Suprapubic skin (tissue), 4 donors: ENCODE measurements around the gene ROBO1. TPM values are rescaled to one million over a fixed set of nuclear protein-coding genes. Genes with fewer than 3 reads are reported as not detected.
A peak's percentile ranks its signal among the peaks of the same experiment; 100 is the strongest.
"Not testable (repeated sequence)": the region's sequence is repeated elsewhere in the genome, so short reads cannot be mapped to it uniquely, and the experiment has no call there.

Experiments used
- DNase-seq, 2 donors: peaks; one replicate each; pipeline ENCODE4 v3.0.0-alpha.2; 2019; ENCODE audit warnings: low spot score in 2 of 2
- H3K27ac ChIP-seq: fragments of 200-600 bp; sonication (generic); one replicate; pipeline ENCODE4 v1.5.1; 2019
- H3K27me3 ChIP-seq: fragments of 200-600 bp; sonication (generic); one replicate; pipeline ENCODE4 v1.5.1; 2019
- H3K36me3 ChIP-seq: fragments of 200-600 bp; sonication (generic); one replicate; pipeline ENCODE4 v1.5.1; 2019
- H3K4me1 ChIP-seq: fragments of 200-600 bp; sonication (generic); one replicate; pipeline ENCODE4 v1.5.1; 2019
- H3K4me3 ChIP-seq: fragments of 200-600 bp; sonication (generic); one replicate; pipeline ENCODE4 v1.5.1; 2019; ENCODE audit warnings: mild to moderate bottlenecking
- H3K9me3 ChIP-seq: fragments of 200-600 bp; sonication (generic); one replicate; pipeline ENCODE4 v1.5.1; 2019
- EP300 ChIP-seq: sonication (generic); formaldehyde crosslinking; IDR thresholded peaks from one replicate; pipeline ENCODE4 v1.6.1; 2017; ENCODE audit warnings: antibody characterized with exemption
- POLR2A ChIP-seq, 2 donors: fragments of 450-650 bp; IDR thresholded peaks; one replicate each; pipeline ENCODE4 v1.6.1; 2017; ENCODE audit warnings: antibody characterized with exemption in 2 of 2, mild to moderate bottlenecking in 2 of 2, moderate library complexity in 2 of 2
- POLR2AphosphoS5 ChIP-seq, 3 donors: sonication (generic); formaldehyde crosslinking; IDR thresholded peaks; one replicate each; pipeline ENCODE4 v1.6.1; 2017; ENCODE audit warnings: antibody characterized with exemption in 3 of 3
- WGBS: methylation state at CpG from one replicate; pipeline ENCODE4 v1.1.5; 2018; 5-methylcytosine and 5-hydroxymethylcytosine counted together
- total RNA-seq, 4 donors: library from RNA; depleted of rRNA; stranded (reverse); fragments of >200 nt; gene quantifications; one replicate each; pipeline ENCODE4 v1.1.0, GENCODE V29; 2016
- TF ChIP-seq, protein P1 (sequence below), 2 donors: fragments of 200-600 bp in 1 of 2; fragments of 450-650 bp in 1 of 2; sonication (generic) in 1 of 2; IDR thresholded peaks; one replicate each; pipeline ENCODE4 v1.5.1; 2016 to 2019; ENCODE audit warnings: antibody characterized with exemption in 2 of 2, mild to moderate bottlenecking in 1 of 2, moderate library complexity in 1 of 2

The ROBO1 gene
- total RNA-seq, 4 donors from 2014 or later, result 67.7 to 80.3 (median 71.3) TPM

DNA sequence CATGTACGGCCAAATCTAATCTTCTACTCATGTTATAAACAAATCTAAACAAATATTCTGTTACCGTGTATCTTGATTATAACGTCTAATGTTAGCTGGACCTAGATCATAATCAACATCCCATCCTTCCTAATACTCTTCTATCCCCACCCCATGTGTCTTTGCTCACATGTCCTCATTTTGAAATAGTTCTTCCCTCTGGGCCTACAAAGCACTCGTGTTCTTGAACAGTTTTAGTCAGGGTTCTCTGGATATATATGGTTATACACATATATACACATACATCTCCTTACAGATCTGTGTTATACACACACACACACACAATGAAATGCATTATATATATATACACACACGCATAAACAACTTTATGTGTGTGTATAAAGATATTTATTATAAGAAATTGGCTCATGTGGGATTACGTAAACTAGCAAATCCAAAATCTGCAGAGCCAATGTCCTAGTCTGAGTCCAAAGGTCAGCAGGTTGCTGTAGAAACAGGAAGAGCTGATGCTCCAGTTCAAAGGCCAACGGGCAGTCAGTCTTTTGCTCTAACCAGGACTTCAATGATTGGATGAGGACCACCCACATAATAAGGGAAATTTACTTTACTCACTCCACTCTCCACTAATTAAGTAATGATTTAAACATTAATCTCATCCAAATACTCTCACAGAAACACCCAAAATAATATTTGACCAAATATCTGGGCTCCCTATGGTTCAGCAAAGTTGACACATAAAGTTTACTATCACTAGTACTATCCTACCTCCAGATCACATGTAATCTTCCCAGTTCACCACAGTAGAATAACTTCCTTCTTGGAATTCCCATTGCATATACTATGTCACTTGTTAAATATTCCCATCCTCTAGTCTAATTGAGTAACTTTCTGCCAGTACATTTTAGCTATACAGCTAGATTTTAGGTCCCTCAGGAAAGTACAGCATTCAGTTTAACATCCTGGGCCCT lies 450.0 kb downstream of the ROBO1 start:
- no peak overlapping the region for H3K27ac ChIP-seq
- H3K4me3 ChIP-seq, result no peak overlapping the region
- TF ChIP-seq POLR2AphosphoS5 (IDR thresholded peaks at IDR 0.05), result no peak
- no peak for TF ChIP-seq EP300
- TF ChIP-seq, protein P1, sequence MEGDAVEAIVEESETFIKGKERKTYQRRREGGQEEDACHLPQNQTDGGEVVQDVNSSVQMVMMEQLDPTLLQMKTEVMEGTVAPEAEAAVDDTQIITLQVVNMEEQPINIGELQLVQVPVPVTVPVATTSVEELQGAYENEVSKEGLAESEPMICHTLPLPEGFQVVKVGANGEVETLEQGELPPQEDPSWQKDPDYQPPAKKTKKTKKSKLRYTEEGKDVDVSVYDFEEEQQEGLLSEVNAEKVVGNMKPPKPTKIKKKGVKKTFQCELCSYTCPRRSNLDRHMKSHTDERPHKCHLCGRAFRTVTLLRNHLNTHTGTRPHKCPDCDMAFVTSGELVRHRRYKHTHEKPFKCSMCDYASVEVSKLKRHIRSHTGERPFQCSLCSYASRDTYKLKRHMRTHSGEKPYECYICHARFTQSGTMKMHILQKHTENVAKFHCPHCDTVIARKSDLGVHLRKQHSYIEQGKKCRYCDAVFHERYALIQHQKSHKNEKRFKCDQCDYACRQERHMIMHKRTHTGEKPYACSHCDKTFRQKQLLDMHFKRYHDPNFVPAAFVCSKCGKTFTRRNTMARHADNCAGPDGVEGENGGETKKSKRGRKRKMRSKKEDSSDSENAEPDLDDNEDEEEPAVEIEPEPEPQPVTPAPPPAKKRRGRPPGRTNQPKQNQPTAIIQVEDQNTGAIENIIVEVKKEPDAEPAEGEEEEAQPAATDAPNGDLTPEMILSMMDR (IDR thresholded peaks at IDR 0.05), result no peak
- no peak for TF ChIP-seq POLR2A (IDR thresholded peaks at IDR 0.05)
- no peaks in the 10 kb centered on the region for H3K36me3 ChIP-seq
- no peaks in the 10 kb centered on the region for H3K9me3 ChIP-seq
- 86% methylated on average over 7 of the region's 7 CpGs for WGBS
- no peak for DNase-seq
- no peaks in the 10 kb centered on the region for H3K4me1 ChIP-seq
- no peaks in the 10 kb centered on the region for H3K27me3 ChIP-seq

DNA sequence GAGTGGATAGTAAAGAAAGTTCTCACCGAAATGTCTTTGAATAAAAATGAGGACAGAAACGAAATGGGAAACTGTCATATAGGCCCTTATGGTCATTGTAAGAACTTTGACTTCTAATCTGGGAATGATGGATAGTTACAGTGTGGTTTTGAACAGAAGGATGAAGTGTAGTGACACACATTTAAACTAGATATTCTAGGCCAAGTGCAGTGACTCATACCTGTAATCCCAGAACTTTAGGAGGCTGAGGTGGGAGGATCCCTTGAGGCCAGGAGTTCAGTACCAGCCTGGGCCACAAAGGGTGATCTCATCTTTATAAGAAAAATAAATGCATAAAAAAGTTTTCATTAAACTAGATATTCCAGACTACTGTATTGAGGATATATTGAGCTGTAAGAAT lies 452.8 kb downstream of the ROBO1 start:
- Histone ChIP-seq H3K4me3 (no peak overlapping the region), H3K36me3 (no peaks in the 10 kb centered on the region), H3K4me1 (no peaks in the 10 kb centered on the region), H3K27me3 (no peaks in the 10 kb centered on the region), H3K27ac (peak overlapping the region; percentile 8), H3K9me3 (no peaks in the 10 kb centered on the region)
- no peak for DNase-seq
- WGBS, result 81% methylated on average over 2 of the region's 2 CpGs
- no peak for TF ChIP-seq EP300
- no peak for TF ChIP-seq POLR2A (IDR thresholded peaks at IDR 0.05)
- TF ChIP-seq, protein P1 (IDR thresholded peaks at IDR 0.05), result no peak
- no peak for TF ChIP-seq POLR2AphosphoS5 (IDR thresholded peaks at IDR 0.05)

DNA sequence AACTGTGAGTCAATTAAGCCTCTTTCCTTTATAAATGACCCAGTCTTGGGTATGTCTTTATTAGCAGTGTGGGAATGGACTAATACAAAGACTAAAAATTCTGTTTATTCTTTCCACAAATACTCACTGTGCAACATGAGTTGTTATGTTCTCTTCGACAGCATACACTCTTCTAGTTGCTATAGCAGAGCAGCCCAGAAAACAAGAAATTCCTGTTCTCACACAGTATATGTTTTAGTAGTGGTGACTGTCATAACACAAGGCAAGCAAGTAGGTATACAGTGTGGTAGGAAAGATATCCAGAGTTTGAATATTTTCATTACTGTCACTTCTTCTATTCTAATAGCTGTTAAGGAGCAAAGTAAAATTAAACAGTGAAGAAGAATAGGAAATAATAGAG lies 453.3 kb downstream of the ROBO1 start:
- H3K27ac ChIP-seq, result peak overlapping the region; percentile 68
- no peak for DNase-seq

DNA sequence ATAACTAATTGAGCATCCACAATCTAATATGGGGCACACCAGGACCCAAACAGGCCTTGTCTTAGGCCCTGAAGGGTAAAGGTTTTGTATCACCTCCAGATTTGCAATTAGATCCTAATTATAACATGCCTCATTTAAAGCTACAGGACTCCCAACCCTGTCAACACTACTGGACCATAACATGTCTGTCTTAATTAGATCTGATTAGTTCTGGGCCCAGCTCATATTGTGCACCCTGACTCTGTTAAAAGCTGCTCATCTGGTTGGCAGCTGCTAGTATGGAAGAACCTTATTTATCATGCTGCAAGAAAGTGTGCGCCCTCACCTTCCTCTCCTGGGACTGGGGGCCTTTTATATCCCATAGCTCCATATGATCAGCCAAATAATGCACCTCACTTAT lies 457.8 kb downstream of the ROBO1 start:
- WGBS, result 88% methylated on average over 1 of the region's 1 CpG
- H3K4me1 ChIP-seq, result no peaks in the 10 kb centered on the region
- no peak overlapping the region for H3K27ac ChIP-seq
- H3K27me3 ChIP-seq, result no peaks in the 10 kb centered on the region
- DNase-seq, result no peak
- no peaks in the 10 kb centered on the region for H3K36me3 ChIP-seq
- TF ChIP-seq, protein P1 (IDR thresholded peaks at IDR 0.05), result no peak
- TF ChIP-seq POLR2A (IDR thresholded peaks at IDR 0.05), result no peak
- no peak for TF ChIP-seq POLR2AphosphoS5 (IDR thresholded peaks at IDR 0.05)
- TF ChIP-seq EP300, result no peak
- H3K9me3 ChIP-seq, result no peaks in the 10 kb centered on the region
- no peak overlapping the region for H3K4me3 ChIP-seq

More for the DNA sequence above, 453.3 kb downstream of the ROBO1 start:
- WGBS, result 48% methylated on average over 1 of the region's 1 CpG
- Histone ChIP-seq H3K9me3 (no peaks in the 10 kb centered on the region), H3K27me3 (no peaks in the 10 kb centered on the region), H3K4me3 (no peak overlapping the region), H3K4me1 (no peaks in the 10 kb centered on the region), H3K36me3 (no peaks in the 10 kb centered on the region)
- TF ChIP-seq POLR2AphosphoS5 (IDR thresholded peaks at IDR 0.05) (no peak), EP300 (no peak), POLR2A (IDR thresholded peaks at IDR 0.05) (no peak)
- TF ChIP-seq, protein P1 (IDR thresholded peaks at IDR 0.05), result no peak

DNA sequence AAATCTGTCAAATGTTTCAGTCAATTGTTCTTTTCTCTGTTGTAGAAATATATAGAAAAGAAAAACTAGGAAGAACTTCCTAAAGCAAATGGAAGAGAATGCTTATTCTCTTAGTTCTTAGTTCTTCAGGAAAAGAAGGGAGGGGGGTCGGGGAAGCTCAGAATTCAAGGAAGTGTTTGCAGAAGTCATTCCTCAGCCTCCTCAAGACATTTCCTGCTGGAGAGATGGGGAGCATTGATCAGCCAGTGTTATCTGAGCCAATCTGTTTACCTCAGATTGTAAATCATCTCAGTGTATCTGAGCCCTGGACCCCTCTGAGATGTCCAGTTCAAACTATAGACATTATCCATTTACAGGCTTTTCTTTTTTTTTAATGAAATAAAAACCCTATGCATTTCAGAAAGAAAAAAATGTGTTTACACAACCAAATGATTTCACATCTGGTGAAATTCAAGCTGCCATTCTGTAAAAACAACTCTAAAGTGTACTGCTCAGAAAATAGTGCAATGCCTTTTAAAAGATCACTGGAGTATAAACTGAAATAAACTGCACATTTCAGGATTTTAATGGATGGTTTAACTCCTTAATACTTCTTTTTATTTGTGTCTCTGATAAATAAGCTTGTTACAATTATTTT lies 460.7 kb downstream of the ROBO1 start:
- Histone ChIP-seq H3K4me1 (no peaks in the 10 kb centered on the region), H3K36me3 (no peaks in the 10 kb centered on the region)
- 40% methylated on average over 1 of the region's 1 CpG for WGBS

DNA sequence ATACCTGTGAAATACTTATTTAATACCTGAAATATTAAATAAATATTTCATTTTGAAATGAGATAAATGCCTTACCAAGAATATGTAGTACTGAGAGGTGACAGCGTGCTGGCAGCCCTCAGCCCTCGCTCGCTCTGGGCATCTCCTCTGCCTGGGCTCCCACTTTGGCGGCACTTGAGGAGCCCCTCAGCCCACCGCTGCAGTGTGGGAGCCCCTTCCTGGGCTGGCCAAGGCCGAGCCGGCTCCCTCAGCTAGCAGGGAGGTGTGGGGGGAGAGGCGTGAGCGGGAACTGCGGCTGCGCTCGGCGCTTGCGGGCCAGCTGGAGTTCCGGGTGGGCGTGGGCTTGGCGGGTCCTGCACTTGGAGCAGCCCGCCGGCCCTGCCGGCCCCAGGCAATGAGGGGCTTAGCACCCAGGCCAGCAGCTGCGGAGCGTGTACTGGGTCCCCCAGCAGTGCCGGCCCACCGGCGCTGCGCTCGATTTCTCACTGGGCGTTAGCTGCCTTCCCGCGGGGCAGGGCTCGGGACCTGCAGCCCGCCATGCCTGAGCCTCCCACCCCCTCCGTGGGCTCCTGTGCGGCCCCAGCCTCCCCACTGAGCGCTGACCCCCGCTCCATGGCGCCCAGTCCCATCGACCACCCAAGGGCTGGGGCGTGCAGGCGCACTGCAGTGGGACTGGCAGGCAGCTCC lies 467.7 kb downstream of the ROBO1 start:
- 91% methylated on average over 14 of the region's 40 CpGs for WGBS
- H3K27me3 ChIP-seq, H3K27ac ChIP-seq, H3K4me1 ChIP-seq, H3K9me3 ChIP-seq, DNase-seq, H3K4me3 ChIP-seq, H3K36me3 ChIP-seq: not testable (repeated sequence)

More for the DNA sequence above, 460.7 kb downstream of the ROBO1 start:
- no peaks in the 10 kb centered on the region for H3K9me3 ChIP-seq
- no peak for TF ChIP-seq POLR2AphosphoS5 (IDR thresholded peaks at IDR 0.05)
- no peaks in the 10 kb centered on the region for H3K27me3 ChIP-seq
- DNase-seq, result no peak
- H3K27ac ChIP-seq, result no peak overlapping the region
- H3K4me3 ChIP-seq, result no peak overlapping the region
